ENCODE data around the gene C19orf44.

GRCh38 chr19:16482745-16483144, 13.4 kb upstream of the C19orf44 start:
- TF ChIP-seq CTCF (IDR thresholded peaks at IDR 0.05) (no peak), POLR2A (IDR thresholded peaks at IDR 0.05) (no peak)
